ENCODE measurements around the gene SPATA13.
A peak's percentile ranks its signal among the peaks of the same experiment; 100 is the strongest.

SPATA13 gene

DNA sequence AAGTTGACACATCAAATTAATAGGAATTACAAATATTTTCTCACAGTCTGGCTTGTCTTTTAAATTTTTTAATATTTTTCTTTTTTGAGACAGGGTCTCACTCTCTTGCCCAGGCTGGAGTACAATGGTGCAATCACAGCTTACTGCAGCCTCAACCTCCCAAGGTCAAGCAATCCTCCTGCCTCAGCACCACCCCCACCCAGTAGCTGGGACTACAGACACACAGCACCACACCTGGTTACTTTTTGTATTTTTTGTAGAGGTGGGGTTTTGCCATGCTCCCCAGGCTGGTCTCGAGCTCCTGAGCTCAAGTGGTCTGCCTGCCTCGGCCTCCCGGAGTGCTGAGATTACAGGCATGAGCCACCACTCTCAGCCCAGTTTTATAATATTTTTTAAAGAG is 72.0 kb downstream of the SPATA13 start:
- Histone ChIP-seq H2BK120ac (ENCODE audit: insufficient read depth, low read length, poor library complexity) (no peak overlapping the region), H3K4me3 (ENCODE audit: low read depth, low read length) (no peak overlapping the region), H4K12ac (ENCODE audit: low read depth, low read length) (no peak overlapping the region), H3K9me3 (ENCODE audit: insufficient read depth, low read depth, low read length) (no peaks in the 10 kb centered on the region), H2AK5ac (ENCODE audit: low read length) (no peak overlapping the region), H3K9ac (ENCODE audit: low read length) (no peak overlapping the region), H3K27ac (ENCODE audit: low read depth, low read length) (no peak overlapping the region), H3K4ac (ENCODE audit: low read depth, low read length) (no peak overlapping the region), H3K79me1 (ENCODE audit: low read length) (no peaks in the 10 kb centered on the region), H3K18ac (ENCODE audit: low read length) (no peak overlapping the region), H4K8ac (ENCODE audit: low read depth, low read length) (no peak overlapping the region), H2BK5ac (ENCODE audit: low read depth, low read length, poor library complexity) (no peak overlapping the region), H2AFZ (ENCODE audit: insufficient read depth, low read length, poor library complexity) (no peak overlapping the region), H3K23ac (ENCODE audit: low read length) (no peak overlapping the region), H3K36me3 (ENCODE audit: control insufficient read depth in 1 of 2, insufficient read depth in 2 of 2, low read length in 2 of 2) (no peaks in the 10 kb centered on the region), H3K14ac (ENCODE audit: low read length) (no peak overlapping the region), H4K91ac (ENCODE audit: low read depth, low read length) (no peak overlapping the region), H3K4me1 (ENCODE audit: control insufficient read depth in 1 of 2, insufficient read depth in 2 of 2, low read length in 2 of 2) (no peaks in the 10 kb centered on the region), H3K4me2 (ENCODE audit: low read length) (no peak overlapping the region), H3K79me2 (ENCODE audit: control insufficient read depth, insufficient read depth, low read length, poor library complexity) (no peaks in the 10 kb centered on the region), H2BK12ac (ENCODE audit: low read length) (no peak overlapping the region), H3K27me3 (ENCODE audit: insufficient read depth, low read length) (no peaks in the 10 kb centered on the region)
- no CpG with 5 or more reads among the region's 3 CpGs for WGBS (ENCODE audit: extremely low coverage, insufficient coverage, insufficient read length)
- no peak for DNase-seq

DNA sequence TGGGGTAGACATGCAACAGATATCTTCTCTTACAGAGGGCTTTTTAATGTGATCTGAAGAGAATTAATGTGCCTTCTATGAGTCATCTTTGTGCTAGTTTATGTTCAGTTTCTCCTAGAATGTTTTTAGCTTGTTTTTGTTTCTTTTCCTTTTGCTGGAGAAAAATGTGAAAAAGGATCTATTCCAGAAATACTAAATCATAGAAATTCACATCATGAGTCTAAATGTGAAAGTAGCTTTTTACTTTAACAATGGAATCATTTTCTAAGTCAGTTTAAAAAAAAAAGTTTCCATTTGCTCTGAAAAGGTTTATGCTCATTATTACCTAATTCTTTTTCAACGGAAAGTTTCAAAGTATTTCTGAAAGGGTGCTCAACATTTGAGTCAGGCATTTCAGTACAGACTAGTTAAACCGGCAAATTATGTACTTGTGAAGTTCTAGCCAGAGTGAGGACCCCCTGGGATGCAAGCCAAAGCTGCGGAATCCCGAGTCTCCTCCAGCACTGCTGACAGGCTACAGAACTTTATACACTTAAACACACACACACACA is 72.9 kb downstream of the SPATA13 start:
- H3K4me2 ChIP-seq (ENCODE audit: low read length), result no peak overlapping the region

DNA sequence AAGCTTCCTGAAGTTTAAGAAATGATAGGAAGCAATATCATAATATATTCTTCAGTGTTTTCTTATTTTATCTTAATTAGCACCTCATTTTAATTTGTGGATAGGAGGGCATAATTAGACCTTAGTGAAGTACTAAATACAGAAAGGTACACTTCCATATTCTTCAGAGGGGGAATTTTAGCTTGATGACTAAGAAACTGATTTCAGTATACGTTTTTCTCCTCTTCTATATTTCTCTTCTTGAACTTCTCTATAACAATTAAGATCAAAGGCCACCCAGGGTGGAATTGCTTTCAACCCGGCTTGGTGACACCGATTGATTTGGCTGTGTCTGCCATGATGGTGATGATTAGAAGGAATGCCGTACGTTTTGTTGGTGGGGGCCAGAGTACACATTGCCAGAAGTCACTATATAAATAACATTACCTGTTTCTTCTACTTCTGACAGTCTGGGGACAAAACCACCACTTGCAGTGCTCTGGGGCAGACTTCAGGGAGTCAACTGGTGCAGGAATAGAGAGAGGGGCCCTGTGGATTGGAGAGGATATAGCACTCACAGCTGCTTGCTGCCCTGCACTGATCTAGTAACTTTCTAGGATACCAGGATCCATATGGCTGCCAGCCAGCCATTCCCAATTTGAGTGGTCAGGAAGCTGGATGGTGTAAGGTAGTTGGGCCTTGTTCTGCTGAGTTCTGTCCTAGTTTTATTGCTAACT is 73.8 kb downstream of the SPATA13 start:
- Histone ChIP-seq H3K36me3 (ENCODE audit: control insufficient read depth in 1 of 2, insufficient read depth in 2 of 2, low read length in 2 of 2) (no peaks in the 10 kb centered on the region), H2BK120ac (ENCODE audit: insufficient read depth, low read length, poor library complexity) (no peak overlapping the region), H3K27ac (ENCODE audit: low read depth, low read length) (no peak overlapping the region), H3K4me2 (ENCODE audit: low read length) (no peak overlapping the region), H3K4me3 (ENCODE audit: low read depth, low read length) (no peak overlapping the region), H2AFZ (ENCODE audit: insufficient read depth, low read length, poor library complexity) (no peak overlapping the region), H4K12ac (ENCODE audit: low read depth, low read length) (no peak overlapping the region), H3K79me1 (ENCODE audit: low read length) (no peaks in the 10 kb centered on the region), H4K91ac (ENCODE audit: low read depth, low read length) (no peak overlapping the region), H3K9me3 (ENCODE audit: insufficient read depth, low read depth, low read length) (no peaks in the 10 kb centered on the region), H3K4ac (ENCODE audit: low read depth, low read length) (no peak overlapping the region), H3K27me3 (ENCODE audit: insufficient read depth, low read length) (no peaks in the 10 kb centered on the region), H2BK12ac (ENCODE audit: low read length) (no peak overlapping the region), H3K14ac (ENCODE audit: low read length) (no peak overlapping the region), H3K23ac (ENCODE audit: low read length) (no peak overlapping the region), H3K9ac (ENCODE audit: low read length) (no peak overlapping the region), H3K79me2 (ENCODE audit: control insufficient read depth, insufficient read depth, low read length, poor library complexity) (no peaks in the 10 kb centered on the region), H3K18ac (ENCODE audit: low read length) (no peak overlapping the region), H3K4me1 (ENCODE audit: control insufficient read depth in 1 of 2, insufficient read depth in 2 of 2, low read length in 2 of 2) (no peaks in the 10 kb centered on the region), H4K8ac (ENCODE audit: low read depth, low read length) (no peak overlapping the region), H2AK5ac (ENCODE audit: low read length) (no peak overlapping the region), H2BK5ac (ENCODE audit: low read depth, low read length, poor library complexity) (no peak overlapping the region)
- no peak for DNase-seq
- no CpG with 5 or more reads among the region's 5 CpGs for WGBS (ENCODE audit: extremely low coverage, insufficient coverage, insufficient read length)

More for the DNA sequence above, 72.9 kb downstream of the SPATA13 start:
- H2AFZ ChIP-seq (ENCODE audit: insufficient read depth, low read length, poor library complexity), result no peak overlapping the region
- no peak overlapping the region for H3K23ac ChIP-seq (ENCODE audit: low read length)
- no peak overlapping the region for H3K4me3 ChIP-seq (ENCODE audit: low read depth, low read length)
- no peaks in the 10 kb centered on the region for H3K4me1 ChIP-seq (ENCODE audit: control insufficient read depth in 1 of 2, insufficient read depth in 2 of 2, low read length in 2 of 2)
- H4K12ac ChIP-seq (ENCODE audit: low read depth, low read length), result no peak overlapping the region
- no CpG with 5 or more reads among the region's 4 CpGs for WGBS (ENCODE audit: extremely low coverage, insufficient coverage, insufficient read length)
- no peaks in the 10 kb centered on the region for H3K27me3 ChIP-seq (ENCODE audit: insufficient read depth, low read length)
- no peak overlapping the region for H2AK5ac ChIP-seq (ENCODE audit: low read length)
- DNase-seq, result peak in 1 of 2 donors; percentile 47
- H3K27ac ChIP-seq (ENCODE audit: low read depth, low read length), result no peak overlapping the region
- no peak overlapping the region for H4K91ac ChIP-seq (ENCODE audit: low read depth, low read length)
- H3K14ac ChIP-seq (ENCODE audit: low read length), result no peak overlapping the region
- H3K36me3 ChIP-seq (ENCODE audit: control insufficient read depth in 1 of 2, insufficient read depth in 2 of 2, low read length in 2 of 2), result no peaks in the 10 kb centered on the region
- H3K79me1 ChIP-seq (ENCODE audit: low read length), result no peaks in the 10 kb centered on the region
- no peak overlapping the region for H3K9ac ChIP-seq (ENCODE audit: low read length)
- no peak overlapping the region for H2BK120ac ChIP-seq (ENCODE audit: insufficient read depth, low read length, poor library complexity)
- H3K9me3 ChIP-seq (ENCODE audit: insufficient read depth, low read depth, low read length), result no peaks in the 10 kb centered on the region
- no peak overlapping the region for H4K8ac ChIP-seq (ENCODE audit: low read depth, low read length)
- H3K18ac ChIP-seq (ENCODE audit: low read length), result no peak overlapping the region
- H2BK5ac ChIP-seq (ENCODE audit: low read depth, low read length, poor library complexity), result no peak overlapping the region
- no peaks in the 10 kb centered on the region for H3K79me2 ChIP-seq (ENCODE audit: control insufficient read depth, insufficient read depth, low read length, poor library complexity)
- H3K4ac ChIP-seq (ENCODE audit: low read depth, low read length), result no peak overlapping the region
- H2BK12ac ChIP-seq (ENCODE audit: low read length), result no peak overlapping the region

GRCh38 chr13:24237356-24237755 is 76.8 kb downstream of the SPATA13 start:
- Histone ChIP-seq H3K4me2 (ENCODE audit: low read length) (no peak overlapping the region), H3K27me3 (ENCODE audit: insufficient read depth, low read length) (no peaks in the 10 kb centered on the region), H3K14ac (ENCODE audit: low read length) (no peak overlapping the region), H2BK120ac (ENCODE audit: insufficient read depth, low read length, poor library complexity) (no peak overlapping the region), H3K27ac (ENCODE audit: low read depth, low read length) (no peak overlapping the region), H3K36me3 (ENCODE audit: control insufficient read depth in 1 of 2, insufficient read depth in 2 of 2, low read length in 2 of 2) (no peaks in the 10 kb centered on the region), H3K18ac (ENCODE audit: low read length) (no peak overlapping the region), H4K12ac (ENCODE audit: low read depth, low read length) (no peak overlapping the region), H3K79me2 (ENCODE audit: control insufficient read depth, insufficient read depth, low read length, poor library complexity) (no peaks in the 10 kb centered on the region), H3K23ac (ENCODE audit: low read length) (no peak overlapping the region), H3K9ac (ENCODE audit: low read length) (no peak overlapping the region), H3K4me3 (ENCODE audit: low read depth, low read length) (no peak overlapping the region), H3K4ac (ENCODE audit: low read depth, low read length) (no peak overlapping the region), H3K79me1 (ENCODE audit: low read length) (no peaks in the 10 kb centered on the region), H4K8ac (ENCODE audit: low read depth, low read length) (no peak overlapping the region), H3K4me1 (ENCODE audit: control insufficient read depth in 1 of 2, insufficient read depth in 2 of 2, low read length in 2 of 2) (no peaks in the 10 kb centered on the region), H3K9me3 (ENCODE audit: insufficient read depth, low read depth, low read length) (no peaks in the 10 kb centered on the region), H2BK5ac (ENCODE audit: low read depth, low read length, poor library complexity) (no peak overlapping the region), H2AK5ac (ENCODE audit: low read length) (no peak overlapping the region), H4K91ac (ENCODE audit: low read depth, low read length) (no peak overlapping the region), H2BK12ac (ENCODE audit: low read length) (no peak overlapping the region), H2AFZ (ENCODE audit: insufficient read depth, low read length, poor library complexity) (no peak overlapping the region)
- DNase-seq, result peak in 1 of 2 donors; percentile 48
- no CpG with 5 or more reads among the region's 1 CpG for WGBS (ENCODE audit: extremely low coverage, insufficient coverage, insufficient read length)

Measured in trophoblast cell (in vitro differentiated cells and primary cell).